Esophagus muscularis mucosa (tissue), 4 donors: Measurements from ENCODE around the gene CBLB. TPM values are rescaled to one million over a fixed set of nuclear protein-coding genes. Genes with fewer than 3 reads are reported as not detected.

Experiments used
- DNase-seq: peaks from one replicate; pipeline ENCODE4 v3.0.0-alpha.2; 2017; ENCODE audit errors: extremely low spot score
- H3K27ac ChIP-seq, 4 donors: fragments of 200-600 bp; sonication (generic); replicated peaks in 1 of 4; 1 replicate in 3 of 4; 2 replicates in 1 of 4; pipeline ENCODE4 v1.5.1; 2016 to 2019; ENCODE audit warnings: mild to moderate bottlenecking in 1 of 4
- H3K27me3 ChIP-seq, 4 donors: fragments of 200-600 bp; sonication (generic); one replicate each; pipeline versions ENCODE4 v1.5.1 to v1.6.0; 2016 to 2019
- H3K36me3 ChIP-seq, 4 donors: fragments of 200-600 bp; sonication (generic); one replicate each; pipeline ENCODE4 v1.5.1; 2016 to 2019
- H3K4me1 ChIP-seq, 4 donors: fragments of 200-600 bp; sonication (generic); one replicate each; pipeline ENCODE4 v1.5.1; 2016 to 2019
- H3K4me3 ChIP-seq, 4 donors: fragments of 200-600 bp; sonication (generic); 1 replicate in 2 of 4; 2 replicates in 2 of 4; pipeline ENCODE4 v1.5.1; 2016 to 2019; ENCODE audit warnings: mild to moderate bottlenecking in 4 of 4, moderate library complexity in 1 of 4
- H3K9me3 ChIP-seq, 4 donors: fragments of 200-600 bp; sonication (generic); 1 replicate in 3 of 4; 2 replicates in 1 of 4; pipeline ENCODE4 v1.5.1; 2016 to 2019
- EP300 ChIP-seq: sonication (generic); formaldehyde crosslinking; IDR thresholded peaks from one replicate; pipeline ENCODE4 v1.6.1; 2017; ENCODE audit warnings: antibody characterized with exemption
- POLR2A ChIP-seq: fragments of 450-650 bp; IDR thresholded peaks from one replicate; pipeline ENCODE4 v1.6.1; 2017; ENCODE audit warnings: antibody characterized with exemption, moderate library complexity, mild to moderate bottlenecking, low read depth
- POLR2AphosphoS5 ChIP-seq, 2 donors: sonication (generic); formaldehyde crosslinking; IDR thresholded peaks; one replicate each; pipeline ENCODE4 v1.6.1; 2017; ENCODE audit warnings: antibody characterized with exemption in 2 of 2
- WGBS: methylation state at CpG from one replicate; pipeline ENCODE4 v1.1.5; 2018; 5-methylcytosine and 5-hydroxymethylcytosine counted together
- intact Hi-C: fragments of 100-400 bp; cut with DNase I; formaldehyde crosslinking; loops from one replicate; pipeline ENCODE4 v1.15.1; 2023
- total RNA-seq, 4 donors: library from RNA; depleted of rRNA; stranded (reverse); fragments of >200 nt; gene quantifications; one replicate each; pipeline versions ENCODE4 v1.1.0 to v1.2.1, GENCODE V29; 2016
- TF ChIP-seq, protein P1 (sequence below), 3 experiments: fragments of 200-600 bp in 2 of 3; fragments of 450-650 bp in 1 of 3; sonication (generic) in 2 of 3; IDR thresholded peaks; one replicate each; pipeline ENCODE4 v1.5.1; 2017 to 2019; ENCODE audit warnings: antibody characterized with exemption in 3 of 3, mild to moderate bottlenecking in 2 of 3, moderate library complexity in 1 of 3

Gene CBLB
- total RNA-seq, 4 donors from 2014 or later: 20.7 to 35.7 (median 26.2) TPM

DNA sequence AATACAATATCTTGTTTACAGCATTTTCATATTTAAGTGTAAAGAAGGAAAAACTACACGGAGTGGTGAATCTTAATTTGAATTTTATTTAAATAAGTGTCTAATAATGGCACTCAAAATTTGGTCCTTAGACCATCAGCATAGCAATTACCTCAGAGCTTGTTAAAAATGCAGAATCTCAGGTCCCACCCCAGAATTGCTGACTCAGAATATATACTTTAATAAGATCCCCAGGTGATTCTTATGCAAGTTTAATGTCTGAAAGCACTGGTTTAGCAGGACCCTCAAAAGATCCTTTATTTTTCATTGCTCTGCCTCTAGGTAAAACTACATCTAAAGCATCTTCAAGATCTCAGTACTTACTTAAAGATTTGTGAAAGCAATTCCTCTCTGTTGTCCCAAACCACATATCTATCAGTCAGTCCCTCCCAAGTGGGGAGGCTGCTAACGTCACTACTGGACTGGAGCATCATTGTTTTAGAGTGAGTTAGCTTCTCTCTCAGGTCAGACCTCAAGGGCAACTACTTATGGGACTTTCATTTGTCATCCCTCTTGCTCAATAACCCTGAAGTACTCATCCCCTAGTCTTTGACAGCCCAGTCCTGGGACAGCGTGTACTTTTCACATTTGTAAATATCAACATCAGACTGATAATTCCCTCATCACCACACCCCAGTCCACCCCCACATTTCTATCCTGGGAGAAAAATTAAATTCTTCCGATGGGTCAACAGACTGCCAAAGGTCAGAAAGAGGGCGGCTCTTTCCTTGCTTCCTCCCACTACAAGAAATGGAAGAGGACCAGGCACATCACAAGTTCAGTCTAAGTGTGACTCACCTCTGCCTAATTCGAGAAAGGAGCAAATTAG lies 76.7 kb downstream of the CBLB start:
- H3K4me1 ChIP-seq: peaks cover 24 to 47% (median 36%) of the 10 kb centered on the region in 4 donors

DNA sequence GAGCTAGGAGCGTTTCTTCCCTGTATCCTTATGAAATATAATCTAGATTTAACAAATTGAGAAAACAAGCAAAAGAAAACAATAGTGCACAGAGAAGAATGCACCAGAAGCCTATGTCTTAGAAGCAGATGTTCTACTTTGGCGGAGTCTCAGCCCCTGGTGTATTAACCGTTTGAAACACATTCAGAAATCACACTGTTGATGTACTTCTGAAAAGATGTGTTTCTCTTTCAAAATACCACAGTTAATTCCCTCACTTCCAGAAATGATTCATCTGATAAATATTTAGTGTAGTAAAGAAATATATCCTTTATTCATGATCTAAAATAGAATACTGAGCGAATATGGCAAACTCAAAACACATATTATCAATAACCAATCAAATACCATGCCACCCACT lies 77.7 kb downstream of the CBLB start:
- Histone ChIP-seq H3K4me1 (peaks cover 27 to 50% (median 36%) of the 10 kb centered on the region in 4 donors), H3K27me3 (no peaks in the 10 kb centered on the region), H3K36me3 (no peaks in the 10 kb centered on the region), H3K9me3 (no peaks in the 10 kb centered on the region), H3K27ac (peak overlapping the region; percentile 59 to 69 (median 63)), H3K4me3 (no peak overlapping the region)
- intact Hi-C loops: no loop called here
- TF ChIP-seq, protein P1, sequence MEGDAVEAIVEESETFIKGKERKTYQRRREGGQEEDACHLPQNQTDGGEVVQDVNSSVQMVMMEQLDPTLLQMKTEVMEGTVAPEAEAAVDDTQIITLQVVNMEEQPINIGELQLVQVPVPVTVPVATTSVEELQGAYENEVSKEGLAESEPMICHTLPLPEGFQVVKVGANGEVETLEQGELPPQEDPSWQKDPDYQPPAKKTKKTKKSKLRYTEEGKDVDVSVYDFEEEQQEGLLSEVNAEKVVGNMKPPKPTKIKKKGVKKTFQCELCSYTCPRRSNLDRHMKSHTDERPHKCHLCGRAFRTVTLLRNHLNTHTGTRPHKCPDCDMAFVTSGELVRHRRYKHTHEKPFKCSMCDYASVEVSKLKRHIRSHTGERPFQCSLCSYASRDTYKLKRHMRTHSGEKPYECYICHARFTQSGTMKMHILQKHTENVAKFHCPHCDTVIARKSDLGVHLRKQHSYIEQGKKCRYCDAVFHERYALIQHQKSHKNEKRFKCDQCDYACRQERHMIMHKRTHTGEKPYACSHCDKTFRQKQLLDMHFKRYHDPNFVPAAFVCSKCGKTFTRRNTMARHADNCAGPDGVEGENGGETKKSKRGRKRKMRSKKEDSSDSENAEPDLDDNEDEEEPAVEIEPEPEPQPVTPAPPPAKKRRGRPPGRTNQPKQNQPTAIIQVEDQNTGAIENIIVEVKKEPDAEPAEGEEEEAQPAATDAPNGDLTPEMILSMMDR (IDR thresholded peaks at IDR 0.05): no peak
- TF ChIP-seq POLR2AphosphoS5 (IDR thresholded peaks at IDR 0.05): no peak
- TF ChIP-seq POLR2A: no peak
- no peak for TF ChIP-seq EP300
- no peak for DNase-seq
- WGBS: 56% methylated on average over 4 of the region's 4 CpGs

More for the DNA sequence above, 76.7 kb downstream of the CBLB start:
- Histone ChIP-seq H3K27me3 (no peaks in the 10 kb centered on the region), H3K4me3 (no peak overlapping the region), H3K9me3 (no peaks in the 10 kb centered on the region), H3K27ac (peak overlapping the region; percentile 59 to 69 (median 63)), H3K36me3 (no peaks in the 10 kb centered on the region)
- TF ChIP-seq EP300 (peak; percentile 58), POLR2A (no peak), POLR2AphosphoS5 (IDR thresholded peaks at IDR 0.05) (peak; percentile 59 to 85)
- intact Hi-C loops: no loop called here
- WGBS: 72% methylated on average over 6 of the region's 6 CpGs
- DNase-seq: peak; percentile 95

DNA sequence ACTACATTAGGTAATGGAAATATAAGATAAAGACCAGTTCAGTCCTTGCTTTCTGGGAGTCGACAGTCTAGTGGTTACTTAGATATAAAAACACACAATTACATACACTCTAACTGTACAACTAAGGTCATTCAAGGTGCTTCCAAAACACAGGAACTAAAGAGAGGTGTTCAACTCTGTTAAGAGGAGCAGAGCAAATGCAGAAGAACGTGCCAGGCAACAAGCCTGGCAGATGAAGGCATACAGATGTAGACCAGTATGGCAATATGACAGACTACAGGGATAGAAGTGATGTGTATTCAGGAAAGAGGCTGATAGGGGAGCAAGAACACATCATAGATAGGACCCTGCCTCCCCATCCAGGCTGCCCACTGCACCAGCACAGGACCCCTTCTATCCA lies 78.3 kb downstream of the CBLB start:
- H3K27ac ChIP-seq: peak overlapping the region; percentile 4 to 69 (median 62)
- TF ChIP-seq POLR2AphosphoS5 (IDR thresholded peaks at IDR 0.05): no peak
- no peak for TF ChIP-seq POLR2A
- no peak for TF ChIP-seq EP300
- TF ChIP-seq, protein P1 (IDR thresholded peaks at IDR 0.05): no peak
- no peaks in the 10 kb centered on the region for H3K36me3 ChIP-seq
- no peak overlapping the region for H3K4me3 ChIP-seq
- H3K27me3 ChIP-seq: no peaks in the 10 kb centered on the region
- intact Hi-C loops: no loop called here
- no peak for DNase-seq
- H3K9me3 ChIP-seq: no peaks in the 10 kb centered on the region
- WGBS: 90% methylated on average over 2 of the region's 2 CpGs
- H3K4me1 ChIP-seq: peaks cover 33 to 50% (median 36%) of the 10 kb centered on the region in 4 donors

DNA sequence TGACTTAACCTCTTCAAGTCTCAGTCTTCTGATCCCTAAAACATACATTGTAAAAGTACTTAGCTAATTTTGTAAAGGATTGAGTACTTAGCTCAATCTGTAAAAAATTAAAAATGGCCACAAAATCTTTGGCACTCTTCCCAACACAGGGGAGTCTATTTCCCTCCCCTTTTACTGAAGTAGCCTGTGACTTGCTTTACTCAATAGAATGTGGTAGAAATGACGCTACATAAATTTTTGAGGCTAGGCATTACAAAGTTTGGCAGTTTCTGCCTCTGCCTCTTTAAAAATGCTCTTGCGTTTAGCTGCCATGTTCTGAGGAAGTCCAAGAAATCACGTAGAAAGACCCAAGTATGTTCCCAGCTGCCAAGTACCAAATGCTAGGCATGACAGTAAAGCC lies 80.2 kb downstream of the CBLB start:
- no peak for DNase-seq
- Histone ChIP-seq H3K27ac (no peak overlapping the region), H3K36me3 (no peaks in the 10 kb centered on the region), H3K4me3 (no peak overlapping the region), H3K27me3 (no peaks in the 10 kb centered on the region), H3K9me3 (no peaks in the 10 kb centered on the region), H3K4me1 (peaks cover 29 to 42% (median 34%) of the 10 kb centered on the region in 4 donors)
- TF ChIP-seq, protein P1 (IDR thresholded peaks at IDR 0.05): no peak
- TF ChIP-seq EP300: no peak
- TF ChIP-seq POLR2A: no peak
- 94% methylated on average over 3 of the region's 3 CpGs for WGBS
- intact Hi-C loops: no loop called here

DNA sequence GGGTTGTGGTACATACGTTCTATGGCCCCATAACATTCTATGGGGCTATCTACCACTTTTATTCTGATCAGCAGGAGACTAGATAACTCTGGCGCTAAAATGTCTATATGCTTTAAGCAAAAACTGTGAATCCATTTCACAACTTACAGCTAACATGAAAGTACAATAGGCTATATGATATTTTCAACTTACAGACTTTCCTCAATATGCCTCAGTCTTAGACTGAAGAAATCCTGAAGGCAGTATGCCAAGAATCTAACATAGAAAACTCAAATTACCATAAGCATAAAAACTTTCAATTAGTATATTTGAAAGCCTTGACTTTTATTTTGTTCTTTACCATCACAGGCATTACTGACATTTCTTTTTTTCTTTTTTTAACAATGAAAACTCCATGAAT lies 81.4 kb downstream of the CBLB start:
- H3K27me3 ChIP-seq: no peaks in the 10 kb centered on the region
- intact Hi-C loops: no loop called here
- no peak overlapping the region for H3K27ac ChIP-seq

More for the DNA sequence above, 81.4 kb downstream of the CBLB start:
- DNase-seq: no peak
- H3K4me3 ChIP-seq: no peak overlapping the region
- no peaks in the 10 kb centered on the region for H3K9me3 ChIP-seq
- TF ChIP-seq, protein P1 (IDR thresholded peaks at IDR 0.05): no peak
- TF ChIP-seq POLR2AphosphoS5 (IDR thresholded peaks at IDR 0.05): no peak
- no peak for TF ChIP-seq POLR2A
- no peak for TF ChIP-seq EP300
- peaks cover 21 to 31% (median 26%) of the 10 kb centered on the region in 4 donors for H3K4me1 ChIP-seq
- WGBS: 94% methylated on average over 2 of the region's 2 CpGs
- no peaks in the 10 kb centered on the region for H3K36me3 ChIP-seq
